ENCODE data around the gene SYS1.

- no peak for TF ChIP-seq POLR2A (IDR thresholded peaks at IDR 0.05; ENCODE audit: low read depth, low read length)
- TF ChIP-seq CTCF (IDR thresholded peaks at IDR 0.05; ENCODE audit: extremely low read depth in 1 of 2, insufficient read depth in 1 of 2, low read depth in 1 of 2, low read length in 2 of 2) = no peak
- TF ChIP-seq GATA2 (IDR thresholded peaks at IDR 0.05; ENCODE audit: insufficient read depth, insufficient read length, low read depth, low read length) = no peak
These were observed 46.7 kb downstream of the SYS1 start for GRCh38 chr20:45409521-45410272.
